Measurements from ENCODE around the gene ANLN. TPM values are rescaled to one million over a fixed set of nuclear protein-coding genes. Genes with fewer than 3 reads are reported as not detected.
"Not testable (repeated sequence)": the region's sequence is repeated elsewhere in the genome, so short reads cannot be mapped to it uniquely, and the experiment has no call there.

The ANLN gene
- total RNA-seq, 1 donor from 2014 or later = 15.4 TPM

DNA sequence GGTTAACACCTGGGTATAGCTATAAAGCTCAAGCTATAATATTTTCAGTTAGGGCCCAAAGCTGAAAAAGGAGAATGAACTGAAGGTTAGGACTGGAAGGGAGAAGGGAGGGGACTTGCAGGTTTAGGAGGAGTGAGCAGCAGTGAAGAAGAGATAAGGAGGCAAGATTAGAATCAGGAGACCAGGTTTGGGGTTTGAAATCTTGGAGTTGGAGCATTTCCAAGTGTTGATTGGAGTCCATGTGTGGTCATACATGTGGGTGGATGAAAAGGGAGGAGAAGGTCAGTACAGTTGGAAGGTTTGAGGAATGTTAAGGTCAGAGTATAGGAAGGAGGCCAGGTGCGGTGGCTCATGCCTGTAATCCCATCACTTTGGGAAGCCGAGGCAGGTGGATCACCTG is 8.6 kb upstream of the ANLN start:
- Histone ChIP-seq H3K4me3 (ENCODE audit: low read depth, low read length) (no peak overlapping the region), H3K36me3 (ENCODE audit: control insufficient read depth, insufficient read depth, low read length) (no peaks in the 10 kb centered on the region), H3K27me3 (ENCODE audit: control insufficient read depth, insufficient read depth, low read length) (no peaks in the 10 kb centered on the region)
- TF ChIP-seq, protein P1, sequence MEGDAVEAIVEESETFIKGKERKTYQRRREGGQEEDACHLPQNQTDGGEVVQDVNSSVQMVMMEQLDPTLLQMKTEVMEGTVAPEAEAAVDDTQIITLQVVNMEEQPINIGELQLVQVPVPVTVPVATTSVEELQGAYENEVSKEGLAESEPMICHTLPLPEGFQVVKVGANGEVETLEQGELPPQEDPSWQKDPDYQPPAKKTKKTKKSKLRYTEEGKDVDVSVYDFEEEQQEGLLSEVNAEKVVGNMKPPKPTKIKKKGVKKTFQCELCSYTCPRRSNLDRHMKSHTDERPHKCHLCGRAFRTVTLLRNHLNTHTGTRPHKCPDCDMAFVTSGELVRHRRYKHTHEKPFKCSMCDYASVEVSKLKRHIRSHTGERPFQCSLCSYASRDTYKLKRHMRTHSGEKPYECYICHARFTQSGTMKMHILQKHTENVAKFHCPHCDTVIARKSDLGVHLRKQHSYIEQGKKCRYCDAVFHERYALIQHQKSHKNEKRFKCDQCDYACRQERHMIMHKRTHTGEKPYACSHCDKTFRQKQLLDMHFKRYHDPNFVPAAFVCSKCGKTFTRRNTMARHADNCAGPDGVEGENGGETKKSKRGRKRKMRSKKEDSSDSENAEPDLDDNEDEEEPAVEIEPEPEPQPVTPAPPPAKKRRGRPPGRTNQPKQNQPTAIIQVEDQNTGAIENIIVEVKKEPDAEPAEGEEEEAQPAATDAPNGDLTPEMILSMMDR (IDR thresholded peaks at IDR 0.05; ENCODE audit: insufficient read depth, low read length, poor library complexity, severe bottlenecking) = no peak
- no peak for DNase-seq (ENCODE audit: low read depth)

DNA sequence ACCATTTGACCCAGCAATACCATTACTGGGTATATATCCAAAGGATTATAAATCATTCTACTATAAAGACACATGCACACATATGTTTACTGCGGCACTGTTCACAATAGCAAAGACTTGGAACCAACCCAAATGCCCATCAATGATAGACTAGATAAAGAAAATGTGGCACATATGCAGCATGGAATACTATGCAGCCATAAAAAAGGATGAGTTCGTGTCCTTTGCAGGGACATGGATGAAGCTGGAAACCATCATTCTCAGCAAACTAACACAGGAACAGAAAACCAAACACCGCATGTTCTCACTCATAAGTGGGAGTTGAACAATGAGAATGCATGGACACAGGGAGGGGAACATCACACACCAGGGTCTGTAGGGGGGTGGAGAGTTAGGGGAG is 6.4 kb upstream of the ANLN start:
- not testable (repeated sequence) for H3K4me3 ChIP-seq (ENCODE audit: low read depth, low read length); H3K36me3 ChIP-seq (ENCODE audit: control insufficient read depth, insufficient read depth, low read length); H3K27me3 ChIP-seq (ENCODE audit: control insufficient read depth, insufficient read depth, low read length); DNase-seq (ENCODE audit: low read depth)

GRCh38 chr7:36385646-36386045 is 4.0 kb upstream of the ANLN start:
- DNase-seq (ENCODE audit: low read depth); H3K36me3 ChIP-seq (ENCODE audit: control insufficient read depth, insufficient read depth, low read length); H3K4me3 ChIP-seq (ENCODE audit: low read depth, low read length); H3K27me3 ChIP-seq (ENCODE audit: control insufficient read depth, insufficient read depth, low read length): not testable (repeated sequence)

- Histone ChIP-seq H3K27me3 (ENCODE audit: control insufficient read depth, insufficient read depth, low read length) (no peaks in the 10 kb centered on the region), H3K4me3 (ENCODE audit: low read depth, low read length) (no peak overlapping the region), H3K36me3 (ENCODE audit: control insufficient read depth, insufficient read depth, low read length) (no peaks in the 10 kb centered on the region)
- no peak for DNase-seq (ENCODE audit: low read depth)
- TF ChIP-seq, protein P1 (IDR thresholded peaks at IDR 0.05; ENCODE audit: insufficient read depth, low read length, poor library complexity, severe bottlenecking) = no peak
Observed at GRCh38 chr7:36387435-36388231, 2.0 kb upstream of the ANLN start.

GRCh38 chr7:36388423-36388822 is 1.2 kb upstream of the ANLN start:
- H3K27me3 ChIP-seq (ENCODE audit: control insufficient read depth, insufficient read depth, low read length) = no peaks in the 10 kb centered on the region
- H3K36me3 ChIP-seq (ENCODE audit: control insufficient read depth, insufficient read depth, low read length) = no peaks in the 10 kb centered on the region
- TF ChIP-seq, protein P1 (IDR thresholded peaks at IDR 0.05; ENCODE audit: insufficient read depth, low read length, poor library complexity, severe bottlenecking) = no peak
- DNase-seq (ENCODE audit: low read depth) = no peak
- H3K4me3 ChIP-seq (ENCODE audit: low read depth, low read length) = no peak overlapping the region

- no peaks in the 10 kb centered on the region for H3K27me3 ChIP-seq (ENCODE audit: control insufficient read depth, insufficient read depth, low read length)
- TF ChIP-seq, protein P1 (IDR thresholded peaks at IDR 0.05; ENCODE audit: insufficient read depth, low read length, poor library complexity, severe bottlenecking) = no peak
- DNase-seq (ENCODE audit: low read depth) = peak; percentile 76
- H3K36me3 ChIP-seq (ENCODE audit: control insufficient read depth, insufficient read depth, low read length) = no peaks in the 10 kb centered on the region
- H3K4me3 ChIP-seq (ENCODE audit: low read depth, low read length) = peak overlapping the region; percentile 94
Observed at GRCh38 chr7:36390199-36391090, 783 bp downstream of the ANLN start.
